ENCODE data around the gene PDE1C. TPM values are rescaled to one million over a fixed set of nuclear protein-coding genes. Genes with fewer than 3 reads are reported as not detected.

The PDE1C gene
- total RNA-seq, 1 experiment from 2014 or later: not detected

DNA sequence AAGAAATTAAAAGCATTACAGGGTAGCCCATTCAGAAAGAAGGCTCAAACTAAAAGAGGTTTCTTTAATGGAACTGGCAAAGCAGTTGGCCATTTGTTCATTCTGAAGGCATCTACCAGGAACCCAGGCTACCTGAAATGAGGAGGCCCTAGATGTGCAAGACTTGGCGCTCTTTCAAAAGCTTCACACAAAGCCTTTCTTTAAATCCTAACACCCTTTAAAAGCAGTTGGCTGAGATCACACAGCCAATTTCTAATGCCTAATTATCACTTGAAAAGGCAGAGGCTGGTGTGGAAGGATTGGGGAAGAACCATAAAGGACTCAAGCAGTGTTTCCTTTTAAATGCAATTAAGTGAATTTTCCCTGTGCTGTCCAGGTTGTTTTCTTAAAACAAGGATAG is 360.0 kb downstream of the PDE1C start:
- no peaks in the 10 kb centered on the region for H3K9me3 ChIP-seq (ENCODE audit: low read depth, low read length, poor library complexity, severe bottlenecking)
- H3K4me3 ChIP-seq (ENCODE audit: low read depth, low read length, poor library complexity, severe bottlenecking): no peak overlapping the region
- intact Hi-C loops (cut with micrococcal nuclease; ENCODE audit: unreplicated experiment): no loop called here
- H3K4me1 ChIP-seq (ENCODE audit: insufficient read depth, low read length, poor library complexity, severe bottlenecking): no peaks in the 10 kb centered on the region
- ChIA-PET POLR2A (ENCODE audit: low non-redundant PET) (no interaction called here), CTCF (no interaction called here)
- H3K27ac ChIP-seq (ENCODE audit: low read depth, low read length, poor library complexity, severe bottlenecking): no peak overlapping the region
- TF ChIP-seq EZH2 (IDR thresholded peaks at IDR 0.05; ENCODE audit: borderline replicate concordance, low read depth, low read length, poor library complexity, severe bottlenecking) (no peak), CTCF (conservative IDR thresholded peaks at IDR 0.05; ENCODE audit: low read depth, low read length) (no peak)
- H3K27me3 ChIP-seq (replicated peaks; ENCODE audit: insufficient read depth, low read depth, low read length, poor library complexity): peaks cover 17% of the 10 kb centered on the region
- no peaks in the 10 kb centered on the region for H3K36me3 ChIP-seq (ENCODE audit: insufficient read depth, low read length, poor library complexity, severe bottlenecking)
- no peak for DNase-seq (ENCODE audit: low spot score)
- no TSS peak for BruUV-seq (replicated peaks)

DNA sequence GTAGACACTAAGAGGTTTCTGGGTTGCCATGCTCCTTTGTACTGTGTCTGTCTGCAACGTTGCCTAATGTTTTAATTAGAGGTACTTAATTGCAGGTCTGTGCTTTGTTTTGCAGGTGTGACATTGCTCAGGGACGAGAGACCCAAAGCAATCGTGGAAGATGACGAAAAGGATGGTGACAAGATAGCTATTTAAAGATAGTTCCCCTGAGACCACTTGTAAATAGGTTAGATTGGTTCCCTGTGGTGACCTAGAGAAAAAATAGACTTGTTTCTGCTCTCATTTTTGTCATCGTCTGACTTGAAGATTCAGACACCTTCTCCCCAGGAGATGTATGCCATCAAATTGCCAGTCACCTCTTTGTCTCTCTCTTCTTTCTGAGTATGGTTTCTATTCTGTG is 363.1 kb downstream of the PDE1C start:
- no peak for TF ChIP-seq CTCF (conservative IDR thresholded peaks at IDR 0.05; ENCODE audit: low read depth, low read length)
- TF ChIP-seq EZH2 (IDR thresholded peaks at IDR 0.05; ENCODE audit: borderline replicate concordance, low read depth, low read length, poor library complexity, severe bottlenecking): no peak
- H3K4me1 ChIP-seq (ENCODE audit: insufficient read depth, low read length, poor library complexity, severe bottlenecking): no peaks in the 10 kb centered on the region
- ChIA-PET CTCF (no interaction called here), POLR2A (ENCODE audit: low non-redundant PET) (no interaction called here)
- no TSS peak for BruUV-seq (replicated peaks)
- H3K4me3 ChIP-seq (ENCODE audit: low read depth, low read length, poor library complexity, severe bottlenecking): no peak overlapping the region
- intact Hi-C loops (cut with micrococcal nuclease; ENCODE audit: unreplicated experiment): no loop called here
- no peak for DNase-seq (ENCODE audit: low spot score)
- H3K36me3 ChIP-seq (ENCODE audit: insufficient read depth, low read length, poor library complexity, severe bottlenecking): no peaks in the 10 kb centered on the region
- H3K27me3 ChIP-seq (replicated peaks; ENCODE audit: insufficient read depth, low read depth, low read length, poor library complexity): peaks cover 17% of the 10 kb centered on the region
- no peak overlapping the region for H3K27ac ChIP-seq (ENCODE audit: low read depth, low read length, poor library complexity, severe bottlenecking)
- no peaks in the 10 kb centered on the region for H3K9me3 ChIP-seq (ENCODE audit: low read depth, low read length, poor library complexity, severe bottlenecking)

GRCh38 chr7:31705377-31705776 is 364.8 kb downstream of the PDE1C start:
- Histone ChIP-seq H3K27me3 (replicated peaks; ENCODE audit: insufficient read depth, low read depth, low read length, poor library complexity) (peaks cover 12% of the 10 kb centered on the region), H3K36me3 (ENCODE audit: insufficient read depth, low read length, poor library complexity, severe bottlenecking) (no peaks in the 10 kb centered on the region), H3K9me3 (ENCODE audit: low read depth, low read length, poor library complexity, severe bottlenecking) (no peaks in the 10 kb centered on the region), H3K27ac (ENCODE audit: low read depth, low read length, poor library complexity, severe bottlenecking) (no peak overlapping the region), H3K4me1 (ENCODE audit: insufficient read depth, low read length, poor library complexity, severe bottlenecking) (no peaks in the 10 kb centered on the region), H3K4me3 (ENCODE audit: low read depth, low read length, poor library complexity, severe bottlenecking) (no peak overlapping the region)
- ChIA-PET POLR2A (ENCODE audit: low non-redundant PET) (no interaction called here), CTCF (interaction anchor here (0.6 kb wide), 1 partner anchor 355 kb away, joined by 3 read pairs; no protein-coding TSS in a partner anchor)
- no TSS peak for BruUV-seq (replicated peaks)
- no peak for DNase-seq (ENCODE audit: low spot score)
- intact Hi-C loops (cut with micrococcal nuclease; ENCODE audit: unreplicated experiment): no loop called here
- TF ChIP-seq CTCF (conservative IDR thresholded peaks at IDR 0.05; ENCODE audit: low read depth, low read length) (no peak), EZH2 (IDR thresholded peaks at IDR 0.05; ENCODE audit: borderline replicate concordance, low read depth, low read length, poor library complexity, severe bottlenecking) (no peak)

All from A673 (cell line).